SJCRH30 (cell line): ENCODE results near the gene DNAI4. TPM values are rescaled to one million over a fixed set of nuclear protein-coding genes. Genes with fewer than 3 reads are reported as not detected.
"Not testable (repeated sequence)": the region's sequence is repeated elsewhere in the genome, so short reads cannot be mapped to it uniquely, and the experiment has no call there.

Experiments
- DNase-seq, 2 experiments: peaks; one replicate each; pipeline ENCODE4 v3.0.0-alpha.2; 2015 to 2020
- H3K27ac ChIP-seq: fragments of 250-450 bp; sonication (Bioruptor Pico); 2 replicates; pipeline ENCODE4 v1.5.1; 2020; ENCODE audit warnings: mild to moderate bottlenecking, moderate library complexity
- H3K27me3 ChIP-seq: fragments of 250-450 bp; sonication (Bioruptor Pico); 2 replicates; pipeline ENCODE4 v1.5.1; 2020; ENCODE audit warnings: mild to moderate bottlenecking, moderate library complexity
- H3K36me3 ChIP-seq: fragments of 250-450 bp; sonication (Bioruptor Pico); 2 replicates; pipeline ENCODE4 v1.5.1; 2020; ENCODE audit warnings: mild to moderate bottlenecking, moderate library complexity
- H3K4me1 ChIP-seq: fragments of 250-450 bp; sonication (Bioruptor Pico); 2 replicates; pipeline ENCODE4 v1.5.1; 2020; ENCODE audit warnings: mild to moderate bottlenecking, moderate library complexity
- H3K4me3 ChIP-seq: fragments of 250-450 bp; sonication (Bioruptor Pico); 2 replicates; pipeline ENCODE4 v1.5.1; 2020; ENCODE audit warnings: mild to moderate bottlenecking, moderate library complexity
- H3K9me3 ChIP-seq: fragments of 250-450 bp; sonication (Bioruptor Pico); replicated peaks from 2 replicates; pipeline ENCODE4 v1.5.1; 2020; ENCODE audit warnings: mild to moderate bottlenecking, moderate library complexity
- total RNA-seq: library from RNA; depleted of rRNA; stranded (reverse); fragments of >200 nt; shearing (Covaris generic); gene quantifications from 2 replicates; pipeline ENCODE4 v1.2.3, GENCODE V29; 2014

The DNAI4 gene
- total RNA-seq, 1 experiment from 2014 or later, result 0.32 TPM

DNA sequence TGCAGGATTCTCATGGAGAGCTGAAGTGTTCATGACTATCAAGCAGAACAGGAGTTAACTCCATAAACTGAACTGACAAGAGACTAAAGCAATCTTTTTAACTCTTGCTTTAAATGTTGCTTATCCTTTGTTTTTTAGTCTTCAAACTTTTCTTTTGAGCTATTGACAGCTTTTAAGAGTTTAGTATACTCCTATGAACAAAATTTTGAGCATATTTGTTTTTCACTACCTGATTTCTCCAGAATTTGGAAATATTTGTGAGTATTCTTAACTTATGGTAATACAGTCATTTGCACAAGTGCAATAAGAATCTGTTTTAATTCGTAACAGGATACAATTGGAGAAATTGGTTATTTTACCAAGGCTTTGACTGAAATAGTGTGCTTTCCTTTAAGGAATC lies 7.2 kb downstream of the DNAI4 start:
- no peaks in the 10 kb centered on the region for H3K9me3 ChIP-seq
- no peaks in the 10 kb centered on the region for H3K36me3 ChIP-seq
- H3K4me1 ChIP-seq, result no peaks in the 10 kb centered on the region
- no peaks in the 10 kb centered on the region for H3K27me3 ChIP-seq
- DNase-seq, result no peak
- no peak overlapping the region for H3K27ac ChIP-seq
- H3K4me3 ChIP-seq, result no peak overlapping the region

DNA sequence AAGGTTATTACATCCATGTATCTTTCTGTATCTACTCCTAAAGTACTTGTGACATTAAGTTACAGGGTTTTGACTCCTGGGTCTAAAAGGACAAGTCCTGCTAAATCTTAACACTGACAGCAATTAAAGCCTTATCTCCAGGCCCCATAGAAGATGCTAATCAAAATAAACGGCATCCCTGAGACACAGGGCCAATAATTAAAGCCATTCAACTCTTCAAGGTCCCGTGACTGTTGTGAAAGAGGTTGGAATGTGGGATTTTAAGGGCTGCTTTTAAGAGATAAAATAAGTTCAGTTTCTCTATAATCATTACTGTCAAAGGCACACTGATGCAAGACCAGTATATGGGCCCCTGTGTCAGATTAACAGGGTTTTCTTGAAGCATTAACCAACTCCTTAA lies 8.3 kb downstream of the DNAI4 start:
- Histone ChIP-seq H3K36me3 (no peaks in the 10 kb centered on the region), H3K9me3 (no peaks in the 10 kb centered on the region), H3K4me3 (no peak overlapping the region), H3K27ac (no peak overlapping the region), H3K27me3 (no peaks in the 10 kb centered on the region), H3K4me1 (no peaks in the 10 kb centered on the region)
- no peak for DNase-seq

DNA sequence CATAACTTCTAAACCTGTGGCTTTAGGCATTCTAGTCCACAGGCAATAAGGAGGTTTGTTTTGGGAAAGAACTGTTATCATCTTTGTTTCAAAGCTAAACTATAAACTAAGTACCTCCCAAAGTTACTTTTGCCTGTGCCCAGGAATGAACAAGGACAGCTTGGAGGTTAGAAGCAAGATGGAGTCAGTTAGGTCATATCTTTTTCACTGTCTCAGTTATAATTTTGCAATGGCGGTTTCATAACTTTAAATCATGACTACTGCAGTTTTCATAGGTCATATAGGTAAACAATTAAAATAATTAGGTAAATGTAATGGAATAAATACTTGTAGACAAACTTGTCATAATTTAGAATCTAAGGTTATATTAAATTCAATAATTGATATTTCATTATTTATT lies 9.5 kb downstream of the DNAI4 start:
- not testable (repeated sequence) for H3K27me3 ChIP-seq, H3K4me3 ChIP-seq, H3K9me3 ChIP-seq, H3K36me3 ChIP-seq, H3K27ac ChIP-seq, DNase-seq, H3K4me1 ChIP-seq

DNA sequence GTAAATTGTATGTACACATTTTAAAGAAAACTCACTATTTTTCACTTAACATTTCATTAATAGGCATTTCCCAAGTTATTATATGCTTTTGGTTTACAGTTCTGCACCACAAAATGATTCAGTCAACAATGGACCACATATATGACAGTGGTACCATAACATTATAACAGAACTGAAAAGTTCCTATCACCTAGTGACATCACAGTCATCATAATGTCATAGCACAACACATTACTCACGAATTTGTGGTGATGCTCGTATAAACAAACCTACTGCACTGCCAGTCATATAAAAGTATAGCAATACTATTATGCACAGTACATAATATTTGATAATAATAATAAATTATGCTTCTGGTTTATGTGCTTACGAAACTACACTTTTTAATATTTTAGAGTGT lies 30.9 kb downstream of the DNAI4 start:
- Histone ChIP-seq H3K36me3 (no peaks in the 10 kb centered on the region), H3K27me3 (no peaks in the 10 kb centered on the region), H3K9me3 (no peaks in the 10 kb centered on the region), H3K27ac (no peak overlapping the region), H3K4me1 (no peaks in the 10 kb centered on the region), H3K4me3 (no peak overlapping the region)
- DNase-seq, result no peak

GRCh38 chr1:66890621-66891020 lies 34.0 kb downstream of the DNAI4 start:
- Histone ChIP-seq H3K27me3 (no peaks in the 10 kb centered on the region), H3K4me3 (no peak overlapping the region), H3K9me3 (no peaks in the 10 kb centered on the region), H3K4me1 (no peaks in the 10 kb centered on the region), H3K27ac (no peak overlapping the region), H3K36me3 (no peaks in the 10 kb centered on the region)
- no peak for DNase-seq

DNA sequence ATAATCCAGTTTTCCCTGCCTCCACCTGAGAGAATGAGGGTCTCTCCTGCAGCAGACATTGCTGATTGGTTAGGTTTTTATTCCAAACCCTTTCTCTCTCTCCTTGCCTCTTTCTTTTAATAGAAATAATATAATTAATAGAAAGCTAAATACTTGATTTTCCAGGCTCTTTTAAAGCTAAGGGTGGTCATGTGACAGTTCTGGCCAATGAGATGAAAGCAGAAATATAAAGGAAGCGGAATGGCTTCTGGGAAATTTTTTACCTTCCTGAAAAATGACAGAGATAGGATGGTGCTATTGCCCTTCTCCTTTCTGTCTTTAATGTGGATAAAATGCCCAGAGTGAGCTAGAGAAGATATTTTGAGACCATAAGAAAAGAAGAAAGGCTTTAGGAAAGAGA lies 35.6 kb downstream of the DNAI4 start:
- H3K4me3 ChIP-seq, result no peak overlapping the region
- no peaks in the 10 kb centered on the region for H3K9me3 ChIP-seq
- no peak overlapping the region for H3K27ac ChIP-seq
- H3K4me1 ChIP-seq, result no peaks in the 10 kb centered on the region
- no peaks in the 10 kb centered on the region for H3K36me3 ChIP-seq
- H3K27me3 ChIP-seq, result no peaks in the 10 kb centered on the region
- no peak for DNase-seq

DNA sequence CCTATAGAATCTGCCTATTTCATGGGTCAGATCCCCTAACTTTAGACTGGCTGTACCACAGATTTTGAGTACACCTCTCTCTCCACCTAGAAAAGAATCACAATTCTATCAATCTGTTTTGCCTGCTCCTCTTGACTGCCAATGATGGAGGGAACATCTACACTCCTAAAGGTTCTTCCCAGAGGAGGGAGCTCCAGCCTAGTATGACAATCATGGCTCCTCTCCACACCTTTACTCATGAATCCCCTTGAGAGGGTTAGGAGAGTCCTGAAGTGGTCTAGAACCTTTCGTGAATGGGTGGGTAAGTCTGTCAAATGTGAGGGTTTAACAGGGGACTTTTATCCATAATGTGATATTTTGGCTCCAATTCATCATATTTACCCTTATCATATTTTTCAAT lies 48.0 kb downstream of the DNAI4 start:
- H3K4me1 ChIP-seq, result no peaks in the 10 kb centered on the region
- DNase-seq, result no peak
- no peak overlapping the region for H3K4me3 ChIP-seq
- H3K27ac ChIP-seq, result no peak overlapping the region
- H3K27me3 ChIP-seq, result no peaks in the 10 kb centered on the region
- no peaks in the 10 kb centered on the region for H3K36me3 ChIP-seq
- H3K9me3 ChIP-seq, result no peaks in the 10 kb centered on the region

- Histone ChIP-seq H3K27ac (no peak overlapping the region), H3K4me3 (no peak overlapping the region), H3K27me3 (no peaks in the 10 kb centered on the region), H3K9me3 (no peaks in the 10 kb centered on the region), H3K4me1 (no peaks in the 10 kb centered on the region), H3K36me3 (no peaks in the 10 kb centered on the region)
- DNase-seq, result no peak
Measured at GRCh38 chr1:66873111-66873510, 51.5 kb downstream of the DNAI4 start.

DNA sequence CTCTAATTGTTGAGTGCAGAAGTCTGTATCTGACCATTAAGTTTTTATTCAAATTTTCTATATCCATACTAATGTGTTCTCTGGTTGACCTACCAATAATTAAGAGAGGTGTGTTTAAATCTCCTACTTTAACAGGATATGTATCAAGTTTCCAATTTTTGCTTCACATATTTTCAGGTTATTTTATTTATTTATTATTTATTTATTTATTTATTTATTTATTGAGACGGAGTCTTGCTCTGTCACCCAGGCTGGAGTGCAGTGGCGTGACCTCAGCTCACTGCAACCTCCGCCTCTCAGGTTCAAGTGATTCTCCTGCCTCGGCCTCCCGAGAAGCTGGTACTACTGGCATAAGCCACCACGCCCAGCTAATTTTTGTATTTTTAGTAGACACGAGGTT lies 52.6 kb downstream of the DNAI4 start:
- H3K4me1 ChIP-seq, result not testable (repeated sequence)

DNA sequence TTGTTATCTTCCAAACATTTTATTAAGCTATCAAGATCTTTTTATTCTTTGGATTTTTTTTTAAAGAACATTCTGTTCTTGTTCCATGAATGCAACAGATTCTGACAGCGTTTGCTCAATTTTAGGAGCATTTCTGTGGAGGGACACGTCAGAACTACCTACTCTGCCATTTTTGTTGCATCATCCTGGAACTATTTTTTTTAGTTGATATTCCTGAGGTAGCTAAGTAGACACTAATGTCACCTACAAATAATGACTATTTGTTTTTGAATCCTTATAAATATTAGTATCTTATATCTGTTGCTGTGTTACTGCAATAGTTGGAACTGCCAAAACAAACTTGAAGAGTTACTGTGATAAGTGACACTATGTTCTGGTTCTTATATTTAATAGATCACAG lies 57.2 kb downstream of the DNAI4 start:
- Histone ChIP-seq H3K36me3 (no peaks in the 10 kb centered on the region), H3K27ac (no peak overlapping the region), H3K4me1 (no peaks in the 10 kb centered on the region), H3K9me3 (no peaks in the 10 kb centered on the region), H3K4me3 (no peak overlapping the region), H3K27me3 (no peaks in the 10 kb centered on the region)
- DNase-seq, result no peak

More for the DNA sequence above, 52.6 kb downstream of the DNAI4 start:
- H3K27me3 ChIP-seq, H3K36me3 ChIP-seq, H3K4me3 ChIP-seq, H3K9me3 ChIP-seq, DNase-seq, H3K27ac ChIP-seq: not testable (repeated sequence)

GRCh38 chr1:66860529-66860928 lies 64.1 kb downstream of the DNAI4 start:
- no peak overlapping the region for H3K4me3 ChIP-seq
- H3K9me3 ChIP-seq, result no peaks in the 10 kb centered on the region
- no peaks in the 10 kb centered on the region for H3K27me3 ChIP-seq
- no peak for DNase-seq
- H3K4me1 ChIP-seq, result no peaks in the 10 kb centered on the region
- no peaks in the 10 kb centered on the region for H3K36me3 ChIP-seq
- H3K27ac ChIP-seq, result no peak overlapping the region

GRCh38 chr1:66853379-66853778 lies 71.3 kb downstream of the DNAI4 start:
- no peaks in the 10 kb centered on the region for H3K36me3 ChIP-seq
- H3K4me1 ChIP-seq, result no peaks in the 10 kb centered on the region
- H3K27me3 ChIP-seq, result no peaks in the 10 kb centered on the region
- no peak for DNase-seq
- H3K4me3 ChIP-seq, result no peak overlapping the region
- H3K9me3 ChIP-seq, result no peaks in the 10 kb centered on the region
- no peak overlapping the region for H3K27ac ChIP-seq

GRCh38 chr1:66852870-66853269 lies 71.8 kb downstream of the DNAI4 start:
- no peaks in the 10 kb centered on the region for H3K4me1 ChIP-seq
- no peaks in the 10 kb centered on the region for H3K27me3 ChIP-seq
- H3K27ac ChIP-seq, result no peak overlapping the region
- H3K36me3 ChIP-seq, result no peaks in the 10 kb centered on the region
- DNase-seq, result no peak
- H3K4me3 ChIP-seq, result no peak overlapping the region
- no peaks in the 10 kb centered on the region for H3K9me3 ChIP-seq

GRCh38 chr1:66850989-66851388 lies 73.7 kb downstream of the DNAI4 start:
- Histone ChIP-seq H3K4me1 (no peaks in the 10 kb centered on the region), H3K27ac (no peak overlapping the region), H3K4me3 (no peak overlapping the region), H3K9me3 (no peaks in the 10 kb centered on the region), H3K36me3 (no peaks in the 10 kb centered on the region), H3K27me3 (no peaks in the 10 kb centered on the region)
- no peak for DNase-seq

DNA sequence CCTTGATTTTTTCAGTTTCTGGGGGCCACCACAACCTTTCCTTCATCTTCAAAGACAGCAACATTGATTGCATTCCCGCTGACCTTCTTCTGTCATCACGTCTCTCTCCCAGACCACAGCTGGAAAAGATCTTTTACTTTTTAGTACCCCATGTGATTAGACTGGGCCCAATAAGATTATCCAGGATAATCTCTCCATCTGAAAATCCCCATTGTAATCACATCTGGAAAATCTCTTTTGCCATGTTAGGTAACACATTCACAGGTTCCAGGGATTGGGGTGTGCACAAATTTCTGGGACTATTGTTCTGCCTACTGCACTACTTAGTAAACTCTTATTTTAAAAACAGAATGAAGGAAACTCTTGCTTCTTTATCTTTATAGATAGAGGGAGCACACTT lies 76.5 kb downstream of the DNAI4 start:
- no peaks in the 10 kb centered on the region for H3K9me3 ChIP-seq
- no peaks in the 10 kb centered on the region for H3K36me3 ChIP-seq
- no peaks in the 10 kb centered on the region for H3K27me3 ChIP-seq
- no peak overlapping the region for H3K4me3 ChIP-seq
- no peak for DNase-seq
- H3K4me1 ChIP-seq, result no peaks in the 10 kb centered on the region
- H3K27ac ChIP-seq, result no peak overlapping the region

DNA sequence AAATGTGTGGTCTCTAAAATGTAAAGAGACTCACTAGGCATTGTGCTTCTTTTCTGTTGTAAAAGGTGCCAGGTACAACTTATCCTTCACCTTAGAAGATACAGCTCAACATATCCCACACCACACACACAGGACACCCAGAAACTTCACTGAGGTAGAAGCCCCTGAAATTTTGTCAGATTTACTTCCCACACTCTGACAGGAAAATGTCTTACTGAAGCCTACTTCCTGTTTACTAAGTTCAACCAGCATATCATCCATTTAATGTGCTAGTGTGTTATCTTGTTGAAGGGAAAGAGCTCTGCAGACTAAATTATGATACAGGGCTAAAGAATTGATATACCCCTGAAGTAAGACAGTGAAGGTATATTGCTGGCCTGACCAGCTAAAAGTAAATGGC lies 83.7 kb downstream of the DNAI4 start:
- H3K27me3 ChIP-seq, result no peaks in the 10 kb centered on the region

DNA sequence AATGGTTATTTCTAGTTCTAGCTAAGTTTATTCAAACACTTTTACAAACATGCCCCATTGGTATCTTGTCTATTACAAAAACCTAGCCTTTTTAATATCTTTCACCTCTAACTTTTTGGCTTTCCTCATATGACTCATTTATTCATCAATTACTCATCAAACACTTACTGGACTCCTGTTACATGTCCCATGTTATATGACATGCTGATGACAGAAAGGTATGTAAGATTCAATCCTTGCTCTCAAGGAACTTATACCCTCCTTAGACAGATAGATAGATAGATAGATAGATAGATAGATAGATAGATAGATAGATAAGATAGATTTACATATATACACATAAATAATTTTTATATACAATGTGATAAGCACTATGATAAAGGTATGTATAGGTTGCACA lies 89.7 kb downstream of the DNAI4 start:
- Histone ChIP-seq H3K36me3 (no peaks in the 10 kb centered on the region), H3K9me3 (no peaks in the 10 kb centered on the region), H3K27me3 (no peaks in the 10 kb centered on the region), H3K4me1 (peaks cover 10% of the 10 kb centered on the region; the same call in 1 of the 2 replicates), H3K4me3 (no peak overlapping the region), H3K27ac (no peak overlapping the region)
- DNase-seq, result no peak

More for the DNA sequence above, 83.7 kb downstream of the DNAI4 start:
- Histone ChIP-seq H3K36me3 (no peaks in the 10 kb centered on the region), H3K4me1 (no peaks in the 10 kb centered on the region), H3K9me3 (no peaks in the 10 kb centered on the region), H3K4me3 (no peak overlapping the region), H3K27ac (no peak overlapping the region)
- DNase-seq, result no peak
